ENCODE measurements around the gene TXNDC11. TPM values are rescaled to one million over a fixed set of nuclear protein-coding genes. Genes with fewer than 3 reads are reported as not detected.

Gene TXNDC11
- total RNA-seq, 8 experiments from 2014 or later, result 10.6 to 30.5 (median 20.3) TPM

GRCh38 chr16:11639925-11640899, 102.4 kb downstream of the TXNDC11 start:
- peaks cover 4 to 7% of the 10 kb centered on the region in 2 donors for H3K4me1 ChIP-seq (replicated peaks in 1 of 2)
- ATAC-seq (replicated peaks in 6 of 8), result peak; percentile 80 to 97 (median 94)
- 33 to 91% (median 54%) methylated on average over 1 to 15 of the region's 25 CpGs; no CpG with 5 or more reads in 2 of the 10 experiments for WGBS, 10 experiments
- no peak overlapping the region for H3K4me3 ChIP-seq
- in situ Hi-C loops (cut with MboI; ENCODE audit: low pct_unique_long_range_greater_than_20kb in 2 of 9, low sequenced_read_pairs in 9 of 9, unreplicated experiment in 9 of 9), result loop anchor here in 2 of 9 experiments (25.0 kb wide), 3 partner anchors 203 to 678 kb away; no protein-coding TSS in a partner anchor
- H3K27ac ChIP-seq, result peak overlapping the region in 1 of 2 donors; percentile 41

- 0 to 94% (median 41%) methylated on average over 1 to 4 of the region's 4 CpGs; no CpG with 5 or more reads in 1 of the 10 experiments for WGBS, 10 experiments
- Histone ChIP-seq H3K27ac (no peak overlapping the region), H3K4me1 (replicated peaks in 1 of 2) (peaks cover 4 to 7% of the 10 kb centered on the region in 2 donors), H3K4me3 (no peak overlapping the region)
- in situ Hi-C loops (cut with MboI; ENCODE audit: low pct_unique_long_range_greater_than_20kb in 2 of 9, low sequenced_read_pairs in 9 of 9, unreplicated experiment in 9 of 9), result loop anchor here in 2 of 9 experiments (25.0 kb wide), 3 partner anchors 202 to 677 kb away; no protein-coding TSS in a partner anchor
- no peak for ATAC-seq (replicated peaks in 6 of 8)
Observed at GRCh38 chr16:11639008-11639562, 103.6 kb downstream of the TXNDC11 start.

GRCh38 chr16:11638140-11638539, 104.5 kb downstream of the TXNDC11 start:
- Histone ChIP-seq H3K4me1 (replicated peaks in 1 of 2) (peaks cover 4 to 7% of the 10 kb centered on the region in 2 donors), H3K27ac (no peak overlapping the region), H3K4me3 (no peak overlapping the region)
- no peak for ATAC-seq (replicated peaks in 6 of 8)
- 88 to 100% (median 100%) methylated on average over 1 to 3 of the region's 4 CpGs; no CpG with 5 or more reads in 7 of the 10 experiments for WGBS, 10 experiments
- in situ Hi-C loops (cut with MboI; ENCODE audit: low pct_unique_long_range_greater_than_20kb in 2 of 9, low sequenced_read_pairs in 9 of 9, unreplicated experiment in 9 of 9), result loop anchor here in 2 of 9 experiments (25.0 kb wide), 3 partner anchors 201 to 676 kb away; no protein-coding TSS in a partner anchor

- Histone ChIP-seq H3K4me1 (replicated peaks in 1 of 2) (peaks cover 10 to 13% of the 10 kb centered on the region in 2 donors), H3K4me3 (no peak overlapping the region), H3K27ac (no peak overlapping the region)
- 50 to 100% (median 60%) methylated on average over 1 of the region's 5 CpGs; no CpG with 5 or more reads in 7 of the 10 experiments for WGBS, 10 experiments
- ATAC-seq (replicated peaks in 6 of 8), result peak in 1 of 8 experiments; percentile 8
- in situ Hi-C loops (cut with MboI; ENCODE audit: low pct_unique_long_range_greater_than_20kb in 2 of 9, low sequenced_read_pairs in 9 of 9, unreplicated experiment in 9 of 9), result loop anchor here in 2 of 9 experiments (25.0 kb wide), 3 partner anchors 200 to 675 kb away; no protein-coding TSS in a partner anchor
Observed at GRCh38 chr16:11637320-11637719, 105.3 kb downstream of the TXNDC11 start.

- ATAC-seq (replicated peaks in 6 of 8), result no peak
- H3K4me1 ChIP-seq (replicated peaks in 1 of 2), result peaks cover 10 to 16% of the 10 kb centered on the region in 2 donors
- no peak overlapping the region for H3K4me3 ChIP-seq
- WGBS, 10 experiments, result 36 to 57% (median 48%) methylated on average over 1 to 14 of the region's 14 CpGs; no CpG with 5 or more reads in 2 of the 10 experiments
- in situ Hi-C loops (cut with MboI; ENCODE audit: low pct_unique_long_range_greater_than_20kb in 2 of 9, low sequenced_read_pairs in 9 of 9, unreplicated experiment in 9 of 9), result loop anchor here in 2 of 9 experiments (25.0 kb wide), 3 partner anchors 199 to 674 kb away; no protein-coding TSS in a partner anchor
- no peak overlapping the region for H3K27ac ChIP-seq
Observed at GRCh38 chr16:11636172-11636721, 106.4 kb downstream of the TXNDC11 start.

- ATAC-seq (replicated peaks in 6 of 8), result no peak
- 17 to 88% (median 64%) methylated on average over 1 to 6 of the region's 12 CpGs; no CpG with 5 or more reads in 5 of the 10 experiments for WGBS, 10 experiments
- in situ Hi-C loops (cut with MboI; ENCODE audit: low pct_unique_long_range_greater_than_20kb in 2 of 9, low sequenced_read_pairs in 9 of 9, unreplicated experiment in 9 of 9), result loop anchor here in 2 of 9 experiments (25.0 kb wide), 3 partner anchors 198 to 673 kb away; no protein-coding TSS in a partner anchor
- H3K4me3 ChIP-seq, result no peak overlapping the region
- H3K27ac ChIP-seq, result no peak overlapping the region
- H3K4me1 ChIP-seq (replicated peaks in 1 of 2), result peaks cover 10 to 15% of the 10 kb centered on the region in 2 donors
Observed at GRCh38 chr16:11635679-11636171, 106.9 kb downstream of the TXNDC11 start.

- WGBS, 10 experiments, result 67 to 100% (median 85%) methylated on average over 1 to 6 of the region's 10 CpGs; no CpG with 5 or more reads in 2 of the 10 experiments
- H3K4me1 ChIP-seq (replicated peaks in 1 of 2), result peaks cover 6 to 10% of the 10 kb centered on the region in 2 donors
- H3K27ac ChIP-seq, result no peak overlapping the region
- in situ Hi-C loops (cut with MboI; ENCODE audit: low pct_unique_long_range_greater_than_20kb in 2 of 9, low sequenced_read_pairs in 9 of 9, unreplicated experiment in 9 of 9), result loop anchor here in 2 of 9 experiments (25.0 kb wide), 3 partner anchors 198 to 673 kb away; no protein-coding TSS in a partner anchor
- no peak overlapping the region for H3K4me3 ChIP-seq
- ATAC-seq (replicated peaks in 6 of 8), result peak in 1 of 8 experiments; percentile 22
Observed at GRCh38 chr16:11635113-11635652, 107.5 kb downstream of the TXNDC11 start.

- Histone ChIP-seq H3K27ac (no peak overlapping the region), H3K4me1 (replicated peaks in 1 of 2) (peaks cover 6 to 9% of the 10 kb centered on the region in 2 donors), H3K4me3 (no peak overlapping the region)
- 50 to 100% (median 89%) methylated on average over 1 to 5 of the region's 6 CpGs; no CpG with 5 or more reads in 1 of the 10 experiments for WGBS, 10 experiments
- ATAC-seq (replicated peaks in 6 of 8), result no peak
- in situ Hi-C loops (cut with MboI; ENCODE audit: low pct_unique_long_range_greater_than_20kb in 2 of 9, low sequenced_read_pairs in 9 of 9, unreplicated experiment in 9 of 9), result loop anchor here in 2 of 9 experiments (25.0 kb wide), 3 partner anchors 197 to 672 kb away; no protein-coding TSS in a partner anchor
Observed at GRCh38 chr16:11634312-11634711, 108.3 kb downstream of the TXNDC11 start.

- ATAC-seq (replicated peaks in 6 of 8), result no peak
- Histone ChIP-seq H3K4me3 (no peak overlapping the region), H3K4me1 (replicated peaks in 1 of 2) (peaks cover 6 to 9% of the 10 kb centered on the region in 2 donors), H3K27ac (no peak overlapping the region)
- WGBS, 10 experiments, result 67 to 100% (median 90%) methylated on average over 1 of the region's 3 CpGs; no CpG with 5 or more reads in 6 of the 10 experiments
- in situ Hi-C loops (cut with MboI; ENCODE audit: low pct_unique_long_range_greater_than_20kb in 2 of 9, low sequenced_read_pairs in 9 of 9, unreplicated experiment in 9 of 9), result loop anchor here in 2 of 9 experiments (25.0 kb wide), 3 partner anchors 196 to 671 kb away; no protein-coding TSS in a partner anchor
Observed at GRCh38 chr16:11633113-11633512, 109.5 kb downstream of the TXNDC11 start.

GRCh38 chr16:11632455-11632939, 110.2 kb downstream of the TXNDC11 start:
- 13 to 100% (median 53%) methylated on average over 1 to 3 of the region's 15 CpGs; no CpG with 5 or more reads in 4 of the 10 experiments for WGBS, 10 experiments
- peak; percentile 42 to 82 (median 70) for ATAC-seq (replicated peaks in 6 of 8)
- H3K4me1 ChIP-seq (replicated peaks in 1 of 2), result peaks cover 9 to 11% of the 10 kb centered on the region in 2 donors
- in situ Hi-C loops (cut with MboI; ENCODE audit: low pct_unique_long_range_greater_than_20kb in 2 of 9, low sequenced_read_pairs in 9 of 9, unreplicated experiment in 9 of 9), result loop anchor here in 2 of 9 experiments (25.0 kb wide), 3 partner anchors 195 to 670 kb away; no protein-coding TSS in a partner anchor
- no peak overlapping the region for H3K27ac ChIP-seq
- H3K4me3 ChIP-seq, result no peak overlapping the region

GRCh38 chr16:11631214-11631613, 111.4 kb downstream of the TXNDC11 start:
- in situ Hi-C loops (cut with MboI; ENCODE audit: low pct_unique_long_range_greater_than_20kb in 2 of 9, low sequenced_read_pairs in 9 of 9, unreplicated experiment in 9 of 9), result loop anchor here in 2 of 9 experiments (25.0 kb wide), 3 partner anchors 194 to 669 kb away; no protein-coding TSS in a partner anchor
- Histone ChIP-seq H3K4me3 (no peak overlapping the region), H3K27ac (no peak overlapping the region), H3K4me1 (replicated peaks in 1 of 2) (peaks cover 9 to 11% of the 10 kb centered on the region in 2 donors)
- ATAC-seq (replicated peaks in 6 of 8), result no peak
- 11 to 100% (median 86%) methylated on average over 1 to 4 of the region's 7 CpGs; no CpG with 5 or more reads in 2 of the 10 experiments for WGBS, 10 experiments
